K562 (cell line): Measurements from ENCODE around the gene ATP2A3. TPM values are rescaled to one million over a fixed set of nuclear protein-coding genes. Genes with fewer than 3 reads are reported as not detected.

Experiments
- ARID1B ChIP-seq: fragments of 450-650 bp; IDR thresholded peaks from 2 replicates; pipeline ENCODE4 v1.6.1; 2016; ENCODE audit warnings: antibody characterized with exemption, mild to moderate bottlenecking, inconsistent platforms
- CBX1 ChIP-seq: sonication (generic); IDR thresholded peaks from 2 replicates; pipeline ENCODE4 v1.6.1; 2016; ENCODE audit warnings: antibody characterized with exemption, low read depth, mild to moderate bottlenecking
- CXXC5 ChIP-seq: fragments of 250-450 bp; sonication (Bioruptor Pico); IDR thresholded peaks from 2 replicates; pipeline ENCODE4 v1.8.0; 2022; ENCODE audit warnings: inconsistent platforms, mild to moderate bottlenecking, moderate library complexity
- DPF2 ChIP-seq: fragments of 450-650 bp; IDR thresholded peaks from 2 replicates; pipeline ENCODE4 v1.6.1; 2016
- HDAC2 ChIP-seq: fragments of 450-650 bp; IDR thresholded peaks from 2 replicates; pipeline ENCODE4 v1.6.1; 2016; ENCODE audit warnings: mild to moderate bottlenecking
- KAT2B ChIP-seq: IDR thresholded peaks from one replicate; pipeline ENCODE4 v1.6.1; 2012; ENCODE audit warnings: low read depth, mild to moderate bottlenecking, control low read depth, inconsistent platforms, low read length, moderate library complexity
- MAZ ChIP-seq, 2 experiments: fragments of 450-650 bp in 1 of 2; sonication (generic) in 1 of 2; formaldehyde crosslinking; IDR thresholded peaks in 1 of 2; conservative IDR thresholded peaks in 1 of 2; 2 replicates each; pipeline versions ENCODE4 v1.4.0 to v1.5.0; 2020; ENCODE audit warnings: mild to moderate bottlenecking in 1 of 2, missing genetic modification reagents in 1 of 2
- MYNN ChIP-seq, 2 experiments: sonication (generic); formaldehyde crosslinking in 1 of 2; IDR thresholded peaks; 2 replicates each; pipeline versions ENCODE4 v1.5.0 to v1.6.1; 2016 to 2020; ENCODE audit warnings: antibody characterized with exemption in 1 of 2, missing genetic modification reagents in 1 of 2
- RBM34 ChIP-seq: fragments of 200-400 bp; formaldehyde crosslinking; IDR thresholded peaks from 2 replicates; pipeline ENCODE4 v1.6.1; 2018; ENCODE audit warnings: low read length, borderline replicate concordance; ENCODE audit not compliant: insufficient read depth
- TBP ChIP-seq: optimal IDR thresholded peaks from 2 replicates; pipeline ENCODE3; 2011; ENCODE audit warnings: low read depth, low read length, improper control_type of control experiment
- ZNF24 ChIP-seq: fragments of 450-650 bp; IDR thresholded peaks from 2 replicates; pipeline ENCODE4 v1.6.1; 2016
- ZNF407 ChIP-seq: fragments of 450-650 bp; IDR thresholded peaks from 2 replicates; pipeline ENCODE4 v1.6.1; 2016; ENCODE audit warnings: low read depth
- polyA plus RNA-seq, 8 experiments: library from polyadenylated mRNA; depleted of rRNA in 4 of 8; stranded (reverse) in 5 of 8; unstranded in 3 of 8; fragments of >200 nt; fragmentation: Nextera tagmentation in 2 of 8; fragmentation: Illumina TruSeq in 1 of 8; extraction: Ambion mirVana in 2 of 8; extraction: Trizol in 1 of 8; gene quantifications; 2 replicates each; pipeline versions ENCODE4 v1.2.1 to v1.2.3, GENCODE V29; 2011 to 2014; ENCODE audit warnings: inconsistent platforms in 1 of 8, missing spikeins in 1 of 8
- total RNA-seq, 7 experiments: library from RNA; depleted of rRNA in 6 of 7; stranded (reverse); fragments of >200 nt in 6 of 7; fragmentation: Illumina TruSeq in 2 of 7; extraction: Trizol in 2 of 7; gene quantifications; 2 replicates each; pipeline versions ENCODE4 v1.2.1 to v1.2.3, GENCODE V29; 2011 to 2021; ENCODE audit warnings: low replicate concordance in 1 of 7
- TF ChIP-seq, protein P1 (sequence below): sonication (generic); formaldehyde crosslinking; IDR thresholded peaks from 2 replicates; pipeline ENCODE4 v1.8.0; 2022; ENCODE audit warnings: mild to moderate bottlenecking, missing genetic modification reagents
- TF ChIP-seq, protein P2 (sequence below): fragments of 450-650 bp; conservative IDR thresholded peaks from 2 replicates; pipeline ENCODE4 v1.6.1; 2016; ENCODE audit warnings: missing genetic modification characterization, low read depth, mild to moderate bottlenecking, missing compliant biosample characterization, moderate library complexity

The ATP2A3 gene
- total and polyA plus RNA-seq, 9 of the 15 experiments (the other 6 are each of a cell fraction or from before 2014, with no cell fraction given), result 0.65 to 103 (median 31.3) TPM

DNA sequence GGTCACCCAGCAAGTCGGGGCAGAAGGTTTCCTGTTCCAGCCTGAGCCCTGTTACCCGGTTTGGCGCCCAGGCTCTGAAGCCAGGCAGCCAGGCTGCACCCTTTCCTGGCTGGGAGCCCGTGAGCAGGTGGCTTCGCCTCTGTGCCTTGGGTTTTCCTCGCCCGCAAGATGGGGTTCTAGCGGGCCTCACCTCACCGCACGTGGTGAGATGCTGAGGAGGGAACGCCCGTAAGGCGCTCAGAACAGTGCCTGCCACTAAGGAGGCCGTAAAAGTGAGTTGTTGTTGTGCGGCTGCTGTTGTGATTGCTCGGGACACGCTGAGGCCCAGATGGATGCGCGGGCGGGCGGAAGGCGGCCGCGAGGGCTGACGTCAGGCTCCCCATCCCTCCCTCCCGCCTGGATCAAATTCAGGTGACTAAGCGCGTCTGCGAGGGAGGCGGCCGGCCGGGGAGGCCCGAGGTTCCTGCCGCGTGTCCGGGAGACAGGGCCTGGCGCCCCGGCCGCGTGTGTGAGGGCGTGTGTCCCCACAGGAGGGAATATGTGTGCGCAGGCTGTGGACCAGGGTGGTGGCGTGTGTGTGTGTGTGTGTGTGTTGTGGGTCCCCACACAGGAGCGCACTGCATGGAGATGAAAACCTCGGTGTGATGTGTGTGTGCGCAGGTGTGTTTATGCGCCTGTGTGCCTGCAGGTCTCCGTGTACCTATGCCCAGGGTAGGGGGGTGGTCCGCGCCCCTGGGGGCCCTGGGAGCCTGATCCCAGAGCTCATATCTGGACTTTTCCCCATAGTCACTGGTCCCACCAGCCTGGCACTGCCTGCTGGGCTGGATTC is 75.7 kb downstream of the ATP2A3 start (continued):
- TF ChIP-seq, protein P1, sequence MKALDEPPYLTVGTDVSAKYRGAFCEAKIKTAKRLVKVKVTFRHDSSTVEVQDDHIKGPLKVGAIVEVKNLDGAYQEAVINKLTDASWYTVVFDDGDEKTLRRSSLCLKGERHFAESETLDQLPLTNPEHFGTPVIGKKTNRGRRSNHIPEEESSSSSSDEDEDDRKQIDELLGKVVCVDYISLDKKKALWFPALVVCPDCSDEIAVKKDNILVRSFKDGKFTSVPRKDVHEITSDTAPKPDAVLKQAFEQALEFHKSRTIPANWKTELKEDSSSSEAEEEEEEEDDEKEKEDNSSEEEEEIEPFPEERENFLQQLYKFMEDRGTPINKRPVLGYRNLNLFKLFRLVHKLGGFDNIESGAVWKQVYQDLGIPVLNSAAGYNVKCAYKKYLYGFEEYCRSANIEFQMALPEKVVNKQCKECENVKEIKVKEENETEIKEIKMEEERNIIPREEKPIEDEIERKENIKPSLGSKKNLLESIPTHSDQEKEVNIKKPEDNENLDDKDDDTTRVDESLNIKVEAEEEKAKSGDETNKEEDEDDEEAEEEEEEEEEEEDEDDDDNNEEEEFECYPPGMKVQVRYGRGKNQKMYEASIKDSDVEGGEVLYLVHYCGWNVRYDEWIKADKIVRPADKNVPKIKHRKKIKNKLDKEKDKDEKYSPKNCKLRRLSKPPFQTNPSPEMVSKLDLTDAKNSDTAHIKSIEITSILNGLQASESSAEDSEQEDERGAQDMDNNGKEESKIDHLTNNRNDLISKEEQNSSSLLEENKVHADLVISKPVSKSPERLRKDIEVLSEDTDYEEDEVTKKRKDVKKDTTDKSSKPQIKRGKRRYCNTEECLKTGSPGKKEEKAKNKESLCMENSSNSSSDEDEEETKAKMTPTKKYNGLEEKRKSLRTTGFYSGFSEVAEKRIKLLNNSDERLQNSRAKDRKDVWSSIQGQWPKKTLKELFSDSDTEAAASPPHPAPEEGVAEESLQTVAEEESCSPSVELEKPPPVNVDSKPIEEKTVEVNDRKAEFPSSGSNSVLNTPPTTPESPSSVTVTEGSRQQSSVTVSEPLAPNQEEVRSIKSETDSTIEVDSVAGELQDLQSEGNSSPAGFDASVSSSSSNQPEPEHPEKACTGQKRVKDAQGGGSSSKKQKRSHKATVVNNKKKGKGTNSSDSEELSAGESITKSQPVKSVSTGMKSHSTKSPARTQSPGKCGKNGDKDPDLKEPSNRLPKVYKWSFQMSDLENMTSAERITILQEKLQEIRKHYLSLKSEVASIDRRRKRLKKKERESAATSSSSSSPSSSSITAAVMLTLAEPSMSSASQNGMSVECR (CRISPR knock-in tag), result no peak
- TF ChIP-seq TBP (no peak), RBM34 (no peak), KAT2B (no peak), DPF2 (peak; percentile 60; the same call in 1 of the 2 replicates), HDAC2 (peak; percentile 28; the same call in 1 of the 2 replicates), ZNF407 (no peak), ZNF24 (no peak), CBX1 (no peak), ARID1B (peak; percentile 64), MYNN (IDR thresholded peaks at IDR 0.05) (no peak), MYNN (CRISPR knock-in tag; IDR thresholded peaks at IDR 0.05) (no peak), CXXC5 (CRISPR knock-in tag) (peak; percentile 78), MAZ (CRISPR knock-in tag; conservative IDR thresholded peaks at IDR 0.05 in 1 of 2, IDR thresholded peaks at IDR 0.05 in 1 of 2) (peak in 1 of 2 experiments; percentile 80)
- TF ChIP-seq, protein P2, sequence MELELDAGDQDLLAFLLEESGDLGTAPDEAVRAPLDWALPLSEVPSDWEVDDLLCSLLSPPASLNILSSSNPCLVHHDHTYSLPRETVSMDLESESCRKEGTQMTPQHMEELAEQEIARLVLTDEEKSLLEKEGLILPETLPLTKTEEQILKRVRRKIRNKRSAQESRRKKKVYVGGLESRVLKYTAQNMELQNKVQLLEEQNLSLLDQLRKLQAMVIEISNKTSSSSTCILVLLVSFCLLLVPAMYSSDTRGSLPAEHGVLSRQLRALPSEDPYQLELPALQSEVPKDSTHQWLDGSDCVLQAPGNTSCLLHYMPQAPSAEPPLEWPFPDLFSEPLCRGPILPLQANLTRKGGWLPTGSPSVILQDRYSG (tag), result 0 out of 2 replicates have a peak, but pooled peaks have one; percentile 36
